HUES48 (cell line): ENCODE data around the gene CNTNAP2.
"Not testable (repeated sequence)": the region's sequence is repeated elsewhere in the genome, so short reads cannot be mapped to it uniquely, and the experiment has no call there.

Experiments
- H3K27ac ChIP-seq: one replicate; pipeline ENCODE4 v1.7.0; 2013; ENCODE audit warnings: low read depth, low read length, inconsistent platforms
- H3K27me3 ChIP-seq: 2 replicates; pipeline ENCODE4 v1.6.1; 2013; ENCODE audit warnings: mild to moderate bottlenecking, low read length; ENCODE audit not compliant: control insufficient read depth, insufficient read depth
- H3K36me3 ChIP-seq: 2 replicates; pipeline ENCODE4 v1.6.1; 2013; ENCODE audit warnings: low read length; ENCODE audit not compliant: control insufficient read depth, insufficient read depth
- H3K4me1 ChIP-seq: 2 replicates; pipeline ENCODE4 v1.6.1; 2013; ENCODE audit warnings: mild to moderate bottlenecking, low read length; ENCODE audit not compliant: control insufficient read depth, insufficient read depth
- H3K4me3 ChIP-seq: 2 replicates; pipeline ENCODE4 v1.5.1; 2013; ENCODE audit warnings: mild to moderate bottlenecking, low read depth, low read length
- H3K9ac ChIP-seq: 2 replicates; pipeline ENCODE4 v1.6.1; 2013; ENCODE audit warnings: mild to moderate bottlenecking, low read depth, low read length, moderate library complexity
- H3K9me3 ChIP-seq: 2 replicates; pipeline ENCODE4 v1.6.1; 2013; ENCODE audit warnings: low read length; ENCODE audit not compliant: control insufficient read depth, insufficient read depth

CNTNAP2 gene

DNA sequence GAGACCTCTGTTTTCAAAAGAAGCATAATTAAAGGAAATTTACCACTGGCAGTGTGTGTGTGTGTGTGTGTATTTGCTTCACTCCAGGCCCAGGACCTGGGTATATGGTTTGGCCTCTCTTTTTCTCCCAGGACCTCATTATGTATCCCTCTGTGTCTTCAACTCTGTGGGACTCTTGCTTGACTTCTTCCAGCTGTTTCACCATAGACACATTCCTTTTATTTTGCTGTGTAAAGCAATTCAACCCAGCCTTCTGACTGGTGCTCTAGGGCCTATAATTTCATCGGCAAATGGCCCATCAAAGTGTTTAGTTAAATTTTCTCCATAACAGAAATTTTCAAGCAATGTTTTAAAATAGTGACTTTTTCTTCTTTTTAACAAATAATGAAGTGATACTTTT lies 954.3 kb downstream of the CNTNAP2 start:
- H3K9ac ChIP-seq = no peak overlapping the region
- H3K4me3 ChIP-seq = no peak overlapping the region
- no peaks in the 10 kb centered on the region for H3K36me3 ChIP-seq
- no peaks in the 10 kb centered on the region for H3K27me3 ChIP-seq
- H3K9me3 ChIP-seq = no peaks in the 10 kb centered on the region
- no peaks in the 10 kb centered on the region for H3K4me1 ChIP-seq
- no peak overlapping the region for H3K27ac ChIP-seq

GRCh38 chr7:147071536-147071935 lies 954.9 kb downstream of the CNTNAP2 start:
- Histone ChIP-seq H3K27ac (no peak overlapping the region), H3K4me1 (no peaks in the 10 kb centered on the region), H3K9me3 (no peaks in the 10 kb centered on the region), H3K27me3 (no peaks in the 10 kb centered on the region), H3K9ac (no peak overlapping the region), H3K36me3 (no peaks in the 10 kb centered on the region), H3K4me3 (no peak overlapping the region)

- H3K4me3 ChIP-seq = no peak overlapping the region
- no peaks in the 10 kb centered on the region for H3K36me3 ChIP-seq
- H3K4me1 ChIP-seq = no peaks in the 10 kb centered on the region
- no peak overlapping the region for H3K9ac ChIP-seq
- H3K27ac ChIP-seq = no peak overlapping the region
- H3K27me3 ChIP-seq = no peaks in the 10 kb centered on the region
- no peaks in the 10 kb centered on the region for H3K9me3 ChIP-seq
Observed at GRCh38 chr7:147078312-147078711, 961.7 kb downstream of the CNTNAP2 start.

GRCh38 chr7:147079083-147079482 lies 962.5 kb downstream of the CNTNAP2 start:
- no peaks in the 10 kb centered on the region for H3K9me3 ChIP-seq
- H3K4me1 ChIP-seq = no peaks in the 10 kb centered on the region
- no peak overlapping the region for H3K4me3 ChIP-seq
- H3K27ac ChIP-seq = no peak overlapping the region
- no peak overlapping the region for H3K9ac ChIP-seq
- H3K27me3 ChIP-seq = no peaks in the 10 kb centered on the region
- H3K36me3 ChIP-seq = no peaks in the 10 kb centered on the region

GRCh38 chr7:147079921-147080420 lies 963.4 kb downstream of the CNTNAP2 start:
- Histone ChIP-seq H3K27ac (no peak overlapping the region), H3K4me3 (no peak overlapping the region), H3K9me3 (no peaks in the 10 kb centered on the region), H3K9ac (no peak overlapping the region), H3K27me3 (no peaks in the 10 kb centered on the region), H3K36me3 (no peaks in the 10 kb centered on the region), H3K4me1 (no peaks in the 10 kb centered on the region)

GRCh38 chr7:147081117-147081516 lies 964.5 kb downstream of the CNTNAP2 start:
- no peaks in the 10 kb centered on the region for H3K4me1 ChIP-seq
- H3K9me3 ChIP-seq = no peaks in the 10 kb centered on the region

DNA sequence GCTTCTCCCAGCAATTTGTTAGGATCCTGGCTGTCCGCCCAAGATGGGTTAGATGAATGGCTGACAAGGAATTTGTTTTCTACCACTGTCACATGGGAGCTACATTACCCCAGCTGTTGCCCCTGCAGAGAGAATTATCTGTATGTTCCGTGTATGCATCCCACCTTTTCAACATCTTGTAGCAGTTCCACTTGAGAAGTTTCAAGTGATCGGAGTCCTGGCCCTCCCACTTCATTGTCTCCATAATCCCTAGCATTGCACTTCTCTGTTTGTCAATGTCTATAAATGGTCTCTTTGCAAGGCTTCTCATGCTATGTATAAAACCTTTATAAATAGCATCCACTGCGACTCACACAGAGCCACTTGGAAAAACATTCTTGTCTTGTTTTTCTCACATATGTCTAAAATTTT lies 972.5 kb downstream of the CNTNAP2 start:
- Histone ChIP-seq H3K36me3 (no peaks in the 10 kb centered on the region), H3K9ac (no peak overlapping the region), H3K27me3 (no peaks in the 10 kb centered on the region), H3K9me3 (no peaks in the 10 kb centered on the region), H3K4me3 (no peak overlapping the region), H3K4me1 (no peaks in the 10 kb centered on the region), H3K27ac (no peak overlapping the region)

More at GRCh38 chr7:147081117-147081516, 964.5 kb downstream of the CNTNAP2 start:
- Histone ChIP-seq H3K4me3 (no peak overlapping the region), H3K9ac (no peak overlapping the region), H3K27me3 (no peaks in the 10 kb centered on the region), H3K36me3 (no peaks in the 10 kb centered on the region), H3K27ac (no peak overlapping the region)

DNA sequence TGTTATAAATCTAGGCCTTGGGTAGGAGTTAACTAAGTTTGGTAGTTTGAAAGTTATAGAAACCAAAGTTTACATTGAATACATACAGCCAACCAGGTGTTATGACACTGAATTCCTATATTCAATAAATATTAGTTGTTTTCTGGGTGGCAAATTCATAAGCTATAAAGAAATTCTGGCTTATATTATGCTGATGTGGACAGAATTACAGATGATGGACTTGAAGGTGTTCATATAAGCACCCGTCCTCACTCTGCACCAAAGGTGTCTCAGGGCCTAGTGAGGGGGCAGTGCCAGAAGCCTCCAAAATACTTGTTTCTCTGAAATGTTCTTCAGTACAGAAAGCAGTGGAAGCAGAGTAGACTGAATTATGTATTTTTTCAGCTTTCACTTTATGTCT lies 973.0 kb downstream of the CNTNAP2 start:
- Histone ChIP-seq H3K27ac (no peak overlapping the region), H3K9me3 (no peaks in the 10 kb centered on the region), H3K27me3 (no peaks in the 10 kb centered on the region), H3K36me3 (no peaks in the 10 kb centered on the region), H3K4me3 (no peak overlapping the region), H3K4me1 (no peaks in the 10 kb centered on the region), H3K9ac (no peak overlapping the region)

GRCh38 chr7:147096629-147097028 lies 980.0 kb downstream of the CNTNAP2 start:
- Histone ChIP-seq H3K36me3 (no peaks in the 10 kb centered on the region), H3K27ac (no peak overlapping the region), H3K9ac (no peak overlapping the region), H3K27me3 (no peaks in the 10 kb centered on the region), H3K4me1 (no peaks in the 10 kb centered on the region), H3K9me3 (no peaks in the 10 kb centered on the region; the same call in 1 of the 2 replicates), H3K4me3 (no peak overlapping the region)

GRCh38 chr7:147103224-147103623 lies 986.6 kb downstream of the CNTNAP2 start:
- Histone ChIP-seq H3K9me3 (no peaks in the 10 kb centered on the region; the same call in 1 of the 2 replicates), H3K27me3 (no peaks in the 10 kb centered on the region)

DNA sequence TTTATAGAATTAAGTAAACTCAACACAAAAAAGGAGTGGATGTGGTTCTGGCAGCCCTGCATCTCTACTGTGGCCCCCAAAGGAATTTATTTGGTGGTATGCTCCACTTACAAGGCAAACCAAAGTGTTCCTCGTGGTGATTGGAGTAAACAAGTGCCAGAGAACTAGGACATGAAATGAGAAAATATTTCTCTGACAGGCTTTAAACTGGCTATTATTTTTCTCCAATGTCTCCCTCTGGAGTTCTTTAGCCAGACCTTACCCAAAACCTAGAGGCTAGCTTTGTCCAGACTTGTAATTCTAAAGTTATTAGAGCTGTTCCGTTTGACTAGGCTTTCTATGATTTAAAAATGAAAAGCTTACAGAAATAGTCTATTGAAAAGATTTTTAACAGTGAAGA lies 990.1 kb downstream of the CNTNAP2 start:
- Histone ChIP-seq H3K27ac (no peak overlapping the region), H3K4me3 (no peak overlapping the region), H3K9ac (no peak overlapping the region)

More at GRCh38 chr7:147103224-147103623, 986.6 kb downstream of the CNTNAP2 start:
- H3K4me1 ChIP-seq = no peaks in the 10 kb centered on the region
- no peak overlapping the region for H3K9ac ChIP-seq
- H3K27ac ChIP-seq = no peak overlapping the region
- H3K4me3 ChIP-seq = no peak overlapping the region
- H3K36me3 ChIP-seq = no peaks in the 10 kb centered on the region

DNA sequence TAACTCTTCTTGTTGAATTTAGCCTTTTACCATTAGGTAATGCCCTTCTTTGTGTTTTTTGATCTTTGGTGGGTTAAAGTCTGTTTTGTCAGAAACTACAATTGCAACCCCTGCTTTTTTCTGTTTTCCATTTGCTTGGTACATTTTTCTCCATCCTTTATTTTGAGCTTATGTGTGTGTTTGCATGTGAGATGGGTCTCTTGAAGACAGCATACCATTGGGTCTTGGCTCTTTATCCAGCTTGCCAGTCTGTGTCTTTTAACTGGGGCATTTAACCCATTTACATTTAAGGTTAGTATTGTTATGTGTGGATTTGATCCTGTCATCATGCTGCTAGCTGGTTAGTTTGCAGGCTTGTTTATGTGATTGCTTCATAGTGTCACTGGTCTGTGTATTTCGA lies 997.9 kb downstream of the CNTNAP2 start:
- H3K36me3 ChIP-seq, H3K9me3 ChIP-seq: not testable (repeated sequence)

More for the DNA sequence above, 990.1 kb downstream of the CNTNAP2 start:
- Histone ChIP-seq H3K36me3 (no peaks in the 10 kb centered on the region), H3K27me3 (no peaks in the 10 kb centered on the region), H3K9me3 (no peaks in the 10 kb centered on the region), H3K4me1 (no peaks in the 10 kb centered on the region)

More for the DNA sequence above, 997.9 kb downstream of the CNTNAP2 start:
- not testable (repeated sequence) for H3K27me3 ChIP-seq, H3K9ac ChIP-seq, H3K4me3 ChIP-seq, H3K4me1 ChIP-seq, H3K27ac ChIP-seq
